IPS DF 6.9 (cell line): Measurements from ENCODE around the gene C17orf50.

Source experiments
- DNase-seq: peaks from one replicate; pipeline ENCODE4 v3.0.0-alpha.2; 2013; ENCODE audit warnings: low read depth, low spot score
- H3K27ac ChIP-seq: one replicate; pipeline ENCODE4 v1.5.1; 2013; ENCODE audit warnings: low read length, control low read depth
- H3K27me3 ChIP-seq: 2 replicates; pipeline ENCODE4 v1.6.1; 2013; ENCODE audit warnings: mild to moderate bottlenecking, low read length; ENCODE audit not compliant: control insufficient read depth, insufficient read depth
- H3K36me3 ChIP-seq: 2 replicates; pipeline ENCODE4 v1.6.1; 2013; ENCODE audit warnings: low read length; ENCODE audit not compliant: control insufficient read depth, insufficient read depth
- H3K4me1 ChIP-seq: 2 replicates; pipeline ENCODE4 v1.6.1; 2013; ENCODE audit warnings: low read length; ENCODE audit not compliant: control insufficient read depth, insufficient read depth
- H3K4me3 ChIP-seq: 2 replicates; pipeline ENCODE4 v1.5.1; 2013; ENCODE audit warnings: mild to moderate bottlenecking, low read length
- H3K9me3 ChIP-seq: 2 replicates; pipeline ENCODE4 v1.6.1; 2013; ENCODE audit warnings: low read length, inconsistent platforms; ENCODE audit not compliant: control insufficient read depth, insufficient read depth
- WGBS: extraction: QIAGEN DNeasy Blood & Tissue Kit; methylation state at CpG from one replicate; pipeline ENCODE4 v1.1.7; 2013; ENCODE audit warnings: mixed read lengths, missing lambda C conversion rate; ENCODE audit not compliant: insufficient read length, insufficient coverage; 5-methylcytosine and 5-hydroxymethylcytosine counted together

C17orf50 gene

DNA sequence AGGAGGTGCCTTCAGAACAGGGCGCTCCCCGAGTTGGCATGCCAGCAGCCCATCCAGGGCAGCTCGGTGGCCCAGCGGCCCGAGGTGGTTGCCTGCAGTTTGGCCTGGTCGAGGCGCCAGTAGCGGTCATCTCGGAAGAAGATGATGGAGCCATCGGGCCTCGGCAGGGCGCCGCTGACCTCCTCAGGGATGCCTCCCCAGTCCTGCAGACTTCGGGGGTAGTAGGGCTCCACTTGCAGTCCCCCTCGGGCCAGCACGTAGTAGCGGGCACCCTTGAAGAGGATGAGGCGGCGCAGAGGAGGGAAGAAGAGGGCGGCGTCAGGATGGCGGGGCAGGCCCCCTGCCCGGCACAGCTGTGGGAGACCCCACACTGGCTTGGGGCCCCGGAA, 5.8 kb downstream of the C17orf50 start:
- no CpG with 5 or more reads among the region's 24 CpGs for WGBS
- no peaks in the 10 kb centered on the region for H3K27me3 ChIP-seq
- peaks cover 2% of the 10 kb centered on the region; the same call in 1 of the 2 replicates for H3K4me1 ChIP-seq
- no peak for DNase-seq
- no peaks in the 10 kb centered on the region for H3K9me3 ChIP-seq
- no peak overlapping the region for H3K4me3 ChIP-seq
- no peak overlapping the region for H3K27ac ChIP-seq
- H3K36me3 ChIP-seq: no peaks in the 10 kb centered on the region

DNA sequence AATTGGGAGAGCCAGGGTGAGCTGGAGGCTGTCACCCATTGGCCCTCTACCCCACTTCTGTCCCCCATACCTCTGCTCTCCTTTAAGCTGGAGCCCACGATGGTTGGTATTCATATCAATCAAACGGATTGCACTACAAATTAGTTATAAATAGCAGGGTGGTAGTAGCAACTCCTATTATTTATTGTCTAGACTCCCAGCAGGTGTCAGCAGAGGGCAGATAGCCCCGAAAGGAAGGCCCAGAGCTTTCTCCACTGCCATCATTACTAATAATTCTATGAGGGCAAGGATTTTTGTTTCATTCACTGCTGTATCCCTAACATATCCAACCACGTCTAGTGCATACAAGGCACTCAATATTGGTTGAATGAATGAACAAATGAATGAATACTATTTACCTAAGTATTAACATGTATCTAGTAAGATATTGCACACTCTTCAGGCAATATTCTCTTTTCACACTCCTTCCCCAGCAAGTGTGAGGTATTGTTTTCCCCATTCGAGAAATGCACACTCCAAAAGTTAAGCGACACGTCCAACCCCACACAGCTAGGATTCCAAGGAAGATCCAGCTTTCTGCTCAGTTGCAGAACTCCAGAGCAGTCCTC, 6.3 kb downstream of the C17orf50 start:
- no peak overlapping the region for H3K27ac ChIP-seq
- DNase-seq: no peak
- no peaks in the 10 kb centered on the region for H3K36me3 ChIP-seq
- H3K4me1 ChIP-seq: peaks cover 2% of the 10 kb centered on the region; the same call in 1 of the 2 replicates
- no peaks in the 10 kb centered on the region for H3K9me3 ChIP-seq
- H3K27me3 ChIP-seq: no peaks in the 10 kb centered on the region
- H3K4me3 ChIP-seq: no peak overlapping the region
- no CpG with 5 or more reads among the region's 7 CpGs for WGBS

DNA sequence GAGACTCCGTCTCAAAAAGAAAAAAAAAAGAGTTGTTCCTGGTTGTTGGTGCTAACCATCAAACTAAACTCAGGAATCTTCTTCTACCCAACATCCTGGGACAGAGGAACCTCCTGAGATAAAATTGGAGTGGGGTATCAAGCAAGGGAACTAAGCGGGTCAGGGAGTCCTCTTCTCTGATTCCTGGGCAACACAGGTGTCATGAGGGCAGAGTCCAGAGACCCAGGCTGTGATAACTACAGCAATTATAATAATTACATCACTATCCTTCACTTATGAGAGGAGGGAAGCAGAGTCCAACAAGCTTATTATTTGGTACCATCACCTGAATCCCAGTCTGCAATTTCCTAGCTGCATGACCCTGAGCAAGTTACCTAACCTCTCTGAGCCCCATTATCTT, 8.1 kb downstream of the C17orf50 start:
- DNase-seq: no peak
- WGBS: no CpG with 5 or more reads among the region's 2 CpGs
- H3K27me3 ChIP-seq: no peaks in the 10 kb centered on the region
- no peaks in the 10 kb centered on the region for H3K36me3 ChIP-seq
- H3K27ac ChIP-seq: no peak overlapping the region
- H3K4me1 ChIP-seq: peaks cover 6% of the 10 kb centered on the region; the same call in 1 of the 2 replicates
- no peak overlapping the region for H3K4me3 ChIP-seq
- H3K9me3 ChIP-seq: no peaks in the 10 kb centered on the region

DNA sequence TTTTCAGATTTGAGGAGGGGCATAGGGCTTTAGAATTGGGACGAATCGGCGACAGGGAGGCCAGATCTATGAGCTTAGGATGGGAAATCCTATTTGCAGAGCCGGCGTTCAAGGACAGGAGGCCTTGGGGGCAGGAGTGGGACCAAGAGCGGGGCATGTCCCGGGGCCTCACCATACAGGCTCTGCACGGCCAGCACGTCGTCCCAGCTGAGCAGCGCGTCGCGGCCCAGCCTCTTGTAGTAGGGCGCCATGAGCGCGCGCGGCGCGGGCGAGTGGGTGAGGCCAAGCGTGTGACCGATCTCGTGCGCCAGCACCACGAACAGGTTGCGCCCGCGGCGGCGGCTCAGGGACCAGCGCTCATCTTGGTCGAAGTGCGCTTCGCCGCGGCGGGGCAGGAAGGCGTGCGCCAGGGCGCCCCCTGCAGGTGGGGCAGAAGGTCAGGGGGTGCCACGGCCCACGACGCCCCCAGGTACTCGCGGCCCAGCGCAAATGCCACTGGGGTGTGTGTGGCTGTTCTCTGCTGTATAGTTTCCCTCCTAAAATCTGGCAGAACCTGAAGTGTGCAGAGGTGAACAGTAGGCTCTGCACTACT, 9.3 kb downstream of the C17orf50 start:
- Histone ChIP-seq H3K4me3 (no peak overlapping the region), H3K36me3 (no peaks in the 10 kb centered on the region), H3K9me3 (no peaks in the 10 kb centered on the region), H3K27me3 (no peaks in the 10 kb centered on the region), H3K4me1 (peaks cover 8% of the 10 kb centered on the region), H3K27ac (no peak overlapping the region)
- WGBS: no CpG with 5 or more reads among the region's 48 CpGs
- DNase-seq: no peak

DNA sequence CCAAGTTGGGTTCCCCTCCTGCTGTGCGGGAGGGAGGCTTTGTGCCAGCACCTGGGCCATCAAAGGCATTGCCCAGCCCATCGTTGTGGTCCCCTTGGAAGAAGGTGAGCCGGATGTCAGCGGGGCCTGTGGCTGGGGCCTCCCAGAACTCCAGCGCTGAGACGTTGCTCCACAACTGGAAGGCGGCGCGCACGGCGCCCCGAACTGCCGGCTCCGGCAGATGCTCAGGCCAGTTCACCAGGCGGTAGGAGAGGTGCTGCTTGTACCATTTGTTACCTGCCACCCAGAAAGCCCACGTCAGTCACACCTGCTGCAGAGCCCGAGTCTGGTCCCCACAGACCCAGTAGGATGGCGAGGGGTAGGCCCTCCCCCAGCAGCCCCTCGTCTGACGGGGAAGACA, 12.4 kb downstream of the C17orf50 start:
- DNase-seq: no peak
- WGBS: no CpG with 5 or more reads among the region's 20 CpGs
- no peaks in the 10 kb centered on the region for H3K27me3 ChIP-seq
- no peak overlapping the region for H3K4me3 ChIP-seq
- no peaks in the 10 kb centered on the region for H3K9me3 ChIP-seq
- no peak overlapping the region for H3K27ac ChIP-seq
- H3K36me3 ChIP-seq: no peaks in the 10 kb centered on the region
- H3K4me1 ChIP-seq: peaks cover 5% of the 10 kb centered on the region

DNA sequence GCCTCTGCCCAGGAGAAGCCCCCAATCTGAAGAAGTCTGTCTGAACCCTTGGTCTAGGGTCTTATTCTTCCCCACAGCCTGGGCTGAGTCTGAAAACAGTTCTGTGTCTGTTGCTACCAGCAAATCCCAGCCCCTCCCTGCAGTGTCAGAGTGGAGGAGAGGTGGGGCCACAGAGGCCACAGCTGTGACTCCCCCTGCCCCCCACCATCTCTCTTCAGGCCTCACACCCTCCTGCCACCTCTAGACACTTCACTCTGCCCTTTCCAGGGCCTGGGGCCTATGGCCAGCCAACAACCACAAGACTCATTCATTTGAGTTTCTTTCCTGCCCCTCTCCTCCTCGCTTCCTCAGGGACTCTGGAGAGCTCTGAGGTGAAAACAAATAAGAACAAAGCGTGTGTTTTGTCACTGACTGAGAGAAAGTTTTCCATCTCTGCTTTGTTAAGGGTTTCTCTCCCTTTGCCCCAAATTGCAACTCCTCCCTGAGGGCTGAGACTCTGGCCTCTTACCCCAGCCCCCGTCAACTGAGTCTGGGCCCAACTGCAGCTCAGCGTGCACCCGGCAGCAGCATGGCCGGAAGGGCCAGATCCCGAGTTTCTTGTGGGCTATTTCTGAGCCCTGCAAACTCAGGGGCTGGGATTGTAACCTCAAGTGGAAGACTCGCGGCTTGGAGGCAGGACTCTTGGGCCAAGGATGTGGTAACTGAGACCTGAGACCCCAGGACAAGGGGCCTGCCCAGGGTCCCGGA, 13.2 kb downstream of the C17orf50 start:
- H3K4me1 ChIP-seq: peaks cover 5% of the 10 kb centered on the region
- H3K9me3 ChIP-seq: no peaks in the 10 kb centered on the region
- H3K36me3 ChIP-seq: no peaks in the 10 kb centered on the region
- no peak for DNase-seq
- WGBS: no CpG with 5 or more reads among the region's 10 CpGs
- H3K4me3 ChIP-seq: no peak overlapping the region
- H3K27ac ChIP-seq: no peak overlapping the region
- H3K27me3 ChIP-seq: no peaks in the 10 kb centered on the region

DNA sequence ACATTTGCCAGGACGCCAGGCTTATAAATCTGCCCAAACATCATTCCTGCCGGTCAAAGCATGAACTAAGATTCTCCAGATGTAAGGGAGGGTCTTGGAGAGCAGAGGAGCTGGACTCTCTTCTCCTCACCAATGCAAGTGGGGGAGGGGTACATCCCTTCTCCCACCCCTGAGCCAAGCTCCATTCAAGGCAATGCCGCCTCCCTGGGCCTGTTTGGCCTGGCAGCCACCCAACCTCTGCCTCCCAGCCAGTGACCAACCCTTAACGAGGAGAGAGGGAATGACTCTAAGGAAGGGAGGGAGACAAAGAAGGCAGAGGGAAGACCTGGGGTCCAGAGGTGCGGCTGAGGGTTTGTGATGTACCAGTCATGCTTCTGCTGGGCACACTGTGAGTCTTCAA, 13.8 kb downstream of the C17orf50 start:
- Histone ChIP-seq H3K36me3 (no peaks in the 10 kb centered on the region), H3K9me3 (no peaks in the 10 kb centered on the region), H3K27me3 (no peaks in the 10 kb centered on the region), H3K4me1 (peaks cover 5% of the 10 kb centered on the region), H3K4me3 (no peak overlapping the region), H3K27ac (no peak overlapping the region)
- no CpG with 5 or more reads among the region's 5 CpGs for WGBS
- DNase-seq: no peak

DNA sequence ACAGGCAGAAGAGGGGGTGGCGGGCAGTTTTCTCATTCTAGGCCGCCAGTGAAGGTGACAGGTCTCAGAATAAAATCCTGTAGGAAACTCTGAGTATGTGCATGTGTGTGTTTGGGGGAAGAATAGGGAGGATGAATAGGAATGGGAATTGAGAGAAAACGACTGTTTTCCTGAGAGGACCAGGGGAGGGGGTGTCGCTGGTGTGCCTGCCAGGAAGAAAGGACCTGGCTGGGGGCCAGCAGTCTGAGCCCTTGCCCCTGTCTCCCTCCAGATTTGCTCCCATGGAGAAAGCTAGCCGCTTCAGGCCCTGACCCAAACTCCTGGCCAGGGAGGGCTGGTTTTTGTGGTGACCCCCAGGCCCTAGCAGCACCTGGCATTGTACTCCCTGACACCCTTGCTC, 14.4 kb downstream of the C17orf50 start:
- WGBS: 100% methylated on average over 1 of the region's 5 CpGs
- Histone ChIP-seq H3K27ac (no peak overlapping the region), H3K4me1 (peaks cover 5% of the 10 kb centered on the region)

DNA sequence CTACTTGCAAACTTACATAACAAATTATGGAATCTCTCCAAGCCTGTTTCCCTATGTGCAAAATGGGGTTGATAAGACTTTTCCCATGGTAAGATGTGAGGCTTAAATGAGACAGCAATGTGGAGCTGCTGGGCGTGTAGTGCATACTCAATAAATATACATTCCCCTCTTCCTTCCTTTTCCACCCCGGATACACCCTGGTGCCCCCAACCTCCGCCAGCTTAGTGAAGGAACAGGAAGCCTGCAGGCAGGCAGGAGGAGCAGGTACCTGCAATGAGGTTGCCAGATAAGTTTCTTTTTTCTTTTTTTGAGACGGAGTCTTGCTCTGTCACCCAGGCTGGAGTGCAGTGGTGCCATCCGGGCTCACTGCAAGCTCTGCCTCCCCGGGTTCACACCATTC, 14.9 kb downstream of the C17orf50 start:
- no peak overlapping the region for H3K4me3 ChIP-seq
- no peak for DNase-seq
- H3K36me3 ChIP-seq: no peaks in the 10 kb centered on the region
- H3K27me3 ChIP-seq: no peaks in the 10 kb centered on the region
- H3K27ac ChIP-seq: no peak overlapping the region
- peaks cover 5% of the 10 kb centered on the region for H3K4me1 ChIP-seq
- no CpG with 5 or more reads among the region's 6 CpGs for WGBS
- H3K9me3 ChIP-seq: no peaks in the 10 kb centered on the region

More for the DNA sequence above, 14.4 kb downstream of the C17orf50 start:
- Histone ChIP-seq H3K36me3 (no peaks in the 10 kb centered on the region), H3K9me3 (no peaks in the 10 kb centered on the region), H3K27me3 (no peaks in the 10 kb centered on the region), H3K4me3 (no peak overlapping the region)
- no peak for DNase-seq

DNA sequence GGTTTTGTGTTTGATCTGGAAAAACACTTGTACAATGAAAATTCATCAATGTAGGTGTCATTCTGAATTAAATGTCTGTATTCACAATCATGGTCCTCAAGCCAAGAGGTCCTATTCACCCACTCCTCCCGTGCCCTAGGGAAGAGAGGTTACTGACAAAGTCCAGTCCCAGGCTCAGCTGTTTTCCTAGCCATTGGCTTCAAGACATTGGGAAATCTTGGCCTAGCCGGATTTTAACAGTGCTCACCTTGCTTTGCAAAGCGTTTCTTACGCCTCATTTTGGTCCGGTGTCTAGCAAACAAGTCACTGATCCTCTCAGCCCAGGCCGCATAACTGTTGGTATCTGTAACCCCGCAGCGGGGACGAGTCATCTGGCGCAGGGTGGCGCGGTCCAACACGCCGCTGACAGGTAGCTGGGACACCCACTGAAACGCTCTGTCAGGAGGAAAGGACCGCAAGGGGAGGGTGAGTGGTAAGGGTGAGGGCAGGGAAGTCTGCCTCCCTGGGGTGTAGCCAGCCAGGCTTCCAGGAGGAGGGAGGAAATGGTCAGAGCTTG, 18.0 kb downstream of the C17orf50 start:
- Histone ChIP-seq H3K27me3 (no peaks in the 10 kb centered on the region), H3K4me1 (peaks cover 2% of the 10 kb centered on the region), H3K4me3 (no peak overlapping the region), H3K9me3 (no peaks in the 10 kb centered on the region), H3K27ac (no peak overlapping the region), H3K36me3 (no peaks in the 10 kb centered on the region)
- DNase-seq: no peak
- no CpG with 5 or more reads among the region's 16 CpGs for WGBS
